ENCODE data around the gene MOB1A.
"Not testable (repeated sequence)": the region's sequence is repeated elsewhere in the genome, so short reads cannot be mapped to it uniquely, and the experiment has no call there.

MOB1A gene

GRCh38 chr2:74221604-74222299 is 43.1 kb upstream of the MOB1A start:
- DNase-seq (ENCODE audit: low read depth, low spot score): no peak
- peaks cover 33% of the 10 kb centered on the region for H3K36me3 ChIP-seq (ENCODE audit: insufficient read depth, insufficient read length, low read length)
- no peaks in the 10 kb centered on the region for H3K9me3 ChIP-seq (ENCODE audit: insufficient read depth, low read length)
- TF ChIP-seq SUZ12 (IDR thresholded peaks at IDR 0.05; ENCODE audit: extremely low read depth, insufficient read depth, insufficient read length): no peak
- no peak for TF ChIP-seq ZNF274 (IDR thresholded peaks at IDR 0.05; ENCODE audit: low read depth, low read length)
- TF ChIP-seq YY1 (IDR thresholded peaks at IDR 0.05; ENCODE audit: insufficient read depth, insufficient read length): no peak
- H3K27me3 ChIP-seq (ENCODE audit: insufficient read depth, insufficient read length): no peaks in the 10 kb centered on the region
- no peak overlapping the region for H3K9ac ChIP-seq (ENCODE audit: insufficient read length, low read depth)
- H3K4me3 ChIP-seq (ENCODE audit: insufficient read length, low read depth): no peak overlapping the region
- no peaks in the 10 kb centered on the region for H3K4me1 ChIP-seq (ENCODE audit: insufficient read depth, insufficient read length)

- Histone ChIP-seq H3K9ac (ENCODE audit: insufficient read length, low read depth) (no peak overlapping the region), H3K4me1 (ENCODE audit: insufficient read depth, insufficient read length) (no peaks in the 10 kb centered on the region), H3K36me3 (ENCODE audit: insufficient read depth, insufficient read length, low read length) (peaks cover 39% of the 10 kb centered on the region), H3K9me3 (ENCODE audit: insufficient read depth, low read length) (no peaks in the 10 kb centered on the region), H3K27me3 (ENCODE audit: insufficient read depth, insufficient read length) (no peaks in the 10 kb centered on the region), H3K4me3 (ENCODE audit: insufficient read length, low read depth) (no peak overlapping the region)
- DNase-seq (ENCODE audit: low read depth, low spot score): no peak
- TF ChIP-seq YY1 (IDR thresholded peaks at IDR 0.05; ENCODE audit: insufficient read depth, insufficient read length) (no peak), SUZ12 (IDR thresholded peaks at IDR 0.05; ENCODE audit: extremely low read depth, insufficient read depth, insufficient read length) (no peak), ZNF274 (IDR thresholded peaks at IDR 0.05; ENCODE audit: low read depth, low read length) (no peak)
Measured at GRCh38 chr2:74221091-74221490, 42.4 kb upstream of the MOB1A start.

GRCh38 chr2:74219846-74220486 is 41.3 kb upstream of the MOB1A start:
- H3K4me3 ChIP-seq (ENCODE audit: insufficient read length, low read depth): no peak overlapping the region
- no peak overlapping the region for H3K9ac ChIP-seq (ENCODE audit: insufficient read length, low read depth)
- no peaks in the 10 kb centered on the region for H3K27me3 ChIP-seq (ENCODE audit: insufficient read depth, insufficient read length)
- H3K36me3 ChIP-seq (ENCODE audit: insufficient read depth, insufficient read length, low read length): peaks cover 48% of the 10 kb centered on the region
- H3K9me3 ChIP-seq (ENCODE audit: insufficient read depth, low read length): no peaks in the 10 kb centered on the region
- no peak for TF ChIP-seq YY1 (IDR thresholded peaks at IDR 0.05; ENCODE audit: insufficient read depth, insufficient read length)
- TF ChIP-seq SUZ12 (IDR thresholded peaks at IDR 0.05; ENCODE audit: extremely low read depth, insufficient read depth, insufficient read length): no peak
- TF ChIP-seq ZNF274 (IDR thresholded peaks at IDR 0.05; ENCODE audit: low read depth, low read length): no peak
- DNase-seq (ENCODE audit: low read depth, low spot score): no peak
- H3K4me1 ChIP-seq (ENCODE audit: insufficient read depth, insufficient read length): no peaks in the 10 kb centered on the region

- no peak for DNase-seq (ENCODE audit: low read depth, low spot score)
- no peaks in the 10 kb centered on the region for H3K9me3 ChIP-seq (ENCODE audit: insufficient read depth, low read length)
- no peak overlapping the region for H3K4me3 ChIP-seq (ENCODE audit: insufficient read length, low read depth)
- peaks cover 72% of the 10 kb centered on the region for H3K36me3 ChIP-seq (ENCODE audit: insufficient read depth, insufficient read length, low read length)
- H3K27me3 ChIP-seq (ENCODE audit: insufficient read depth, insufficient read length): no peaks in the 10 kb centered on the region
- no peak overlapping the region for H3K9ac ChIP-seq (ENCODE audit: insufficient read length, low read depth)
- no peak for TF ChIP-seq ZNF274 (IDR thresholded peaks at IDR 0.05; ENCODE audit: low read depth, low read length)
- no peak for TF ChIP-seq SUZ12 (IDR thresholded peaks at IDR 0.05; ENCODE audit: extremely low read depth, insufficient read depth, insufficient read length)
- H3K4me1 ChIP-seq (ENCODE audit: insufficient read depth, insufficient read length): no peaks in the 10 kb centered on the region
Measured at GRCh38 chr2:74216642-74217041, 38.0 kb upstream of the MOB1A start.

GRCh38 chr2:74215771-74216170 is 37.1 kb upstream of the MOB1A start:
- not testable (repeated sequence) for H3K9me3 ChIP-seq (ENCODE audit: insufficient read depth, low read length); H3K27me3 ChIP-seq (ENCODE audit: insufficient read depth, insufficient read length); DNase-seq (ENCODE audit: low read depth, low spot score); H3K9ac ChIP-seq (ENCODE audit: insufficient read length, low read depth); H3K4me1 ChIP-seq (ENCODE audit: insufficient read depth, insufficient read length); H3K4me3 ChIP-seq (ENCODE audit: insufficient read length, low read depth)
- H3K36me3 ChIP-seq (ENCODE audit: insufficient read depth, insufficient read length, low read length): peaks cover 78% of the 10 kb centered on the region

GRCh38 chr2:74212702-74213410 is 34.2 kb upstream of the MOB1A start:
- Histone ChIP-seq H3K4me3 (ENCODE audit: insufficient read length, low read depth) (no peak overlapping the region), H3K27me3 (ENCODE audit: insufficient read depth, insufficient read length) (no peaks in the 10 kb centered on the region), H3K4me1 (ENCODE audit: insufficient read depth, insufficient read length) (no peaks in the 10 kb centered on the region), H3K9me3 (ENCODE audit: insufficient read depth, low read length) (no peaks in the 10 kb centered on the region), H3K36me3 (ENCODE audit: insufficient read depth, insufficient read length, low read length) (peaks cover 86% of the 10 kb centered on the region), H3K9ac (ENCODE audit: insufficient read length, low read depth) (no peak overlapping the region)
- no peak for DNase-seq (ENCODE audit: low read depth, low spot score)
- no peak for TF ChIP-seq SUZ12 (IDR thresholded peaks at IDR 0.05; ENCODE audit: extremely low read depth, insufficient read depth, insufficient read length)
- no peak for TF ChIP-seq ZNF274 (IDR thresholded peaks at IDR 0.05; ENCODE audit: low read depth, low read length)
- no peak for TF ChIP-seq YY1 (IDR thresholded peaks at IDR 0.05; ENCODE audit: insufficient read depth, insufficient read length)

GRCh38 chr2:74206180-74206688 is 27.6 kb upstream of the MOB1A start:
- Histone ChIP-seq H3K9me3 (ENCODE audit: insufficient read depth, low read length) (no peaks in the 10 kb centered on the region), H3K4me1 (ENCODE audit: insufficient read depth, insufficient read length) (peaks cover 2% of the 10 kb centered on the region), H3K9ac (ENCODE audit: insufficient read length, low read depth) (no peak overlapping the region), H3K36me3 (ENCODE audit: insufficient read depth, insufficient read length, low read length) (peaks cover 78% of the 10 kb centered on the region), H3K27me3 (ENCODE audit: insufficient read depth, insufficient read length) (no peaks in the 10 kb centered on the region), H3K4me3 (ENCODE audit: insufficient read length, low read depth) (no peak overlapping the region)
- TF ChIP-seq SUZ12 (IDR thresholded peaks at IDR 0.05; ENCODE audit: extremely low read depth, insufficient read depth, insufficient read length): no peak
- DNase-seq (ENCODE audit: low read depth, low spot score): no peak

All from NT2/D1 (cell line).